M059J (cell line): Measurements from ENCODE around the gene NSMF. TPM values are rescaled to one million over a fixed set of nuclear protein-coding genes. Genes with fewer than 3 reads are reported as not detected.
A peak's percentile ranks its signal among the peaks of the same experiment; 100 is the strongest.

Experiments
- DNase-seq: peaks from one replicate; pipeline ENCODE4 v3.0.0-alpha.2; 2012; ENCODE audit warnings: low read depth
- total RNA-seq: library from RNA; depleted of rRNA; stranded (reverse); fragments of >200 nt; shearing (Covaris generic); gene quantifications from 2 replicates; pipeline ENCODE4 v1.2.3, GENCODE V29; 2014

NSMF gene
- total RNA-seq, 1 experiment from 2014 or later, result 24.0 TPM

DNA sequence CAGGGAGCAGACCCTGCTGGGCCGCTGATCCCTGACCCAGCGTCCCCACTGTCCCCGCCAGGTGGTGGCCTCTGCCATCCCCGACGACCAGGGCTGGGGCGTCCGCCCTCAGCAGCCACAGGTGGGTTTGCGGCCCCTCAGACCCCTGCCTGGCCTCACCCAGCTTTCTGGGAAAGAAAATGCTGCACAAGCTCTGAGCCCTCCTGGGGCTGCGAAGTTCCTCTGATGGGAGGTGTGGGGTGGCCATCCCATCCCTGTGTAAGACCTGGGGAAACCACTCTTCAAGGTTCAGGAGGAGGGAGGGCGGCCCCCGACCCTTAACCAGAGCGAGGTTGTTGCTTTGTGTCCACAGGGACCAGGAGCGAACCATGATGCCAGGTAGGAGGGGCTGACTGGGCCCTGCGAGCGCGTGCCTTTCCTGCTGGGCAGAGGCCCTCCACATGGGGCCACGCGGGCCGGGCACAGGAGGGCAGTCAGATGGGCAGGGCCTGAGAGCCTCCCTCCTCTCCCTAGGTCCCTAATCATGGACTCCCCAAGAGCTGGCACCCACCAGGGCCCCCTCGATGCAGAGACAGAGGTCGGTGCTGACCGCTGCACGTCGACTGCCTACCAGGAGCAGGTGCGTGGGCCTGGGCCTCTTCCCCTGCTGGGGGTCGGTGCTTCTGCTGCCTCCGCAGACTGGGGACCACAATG lies 28.3 kb downstream of the NSMF start:
- no peak for DNase-seq

GRCh38 chr9:137429974-137430722 lies 29.0 kb downstream of the NSMF start:
- no peak for DNase-seq

DNA sequence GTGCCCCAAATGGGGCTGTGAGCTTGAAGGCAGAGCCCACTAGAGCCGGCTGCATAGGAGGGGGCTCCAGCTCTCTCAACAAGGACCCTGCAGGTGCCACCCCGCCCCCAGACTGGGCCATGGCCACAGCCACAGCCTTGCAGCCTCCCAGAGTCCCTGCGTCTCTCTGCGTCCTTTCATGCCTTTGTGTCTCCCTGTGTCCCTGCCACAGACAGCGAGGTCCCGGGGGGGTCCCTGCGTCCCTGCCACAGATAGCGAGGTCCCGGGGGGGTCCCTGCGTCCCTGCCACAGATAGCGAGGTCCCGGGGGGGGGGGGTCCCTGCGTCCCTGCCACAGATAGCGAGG lies 29.6 kb downstream of the NSMF start:
- DNase-seq, result no peak

DNA sequence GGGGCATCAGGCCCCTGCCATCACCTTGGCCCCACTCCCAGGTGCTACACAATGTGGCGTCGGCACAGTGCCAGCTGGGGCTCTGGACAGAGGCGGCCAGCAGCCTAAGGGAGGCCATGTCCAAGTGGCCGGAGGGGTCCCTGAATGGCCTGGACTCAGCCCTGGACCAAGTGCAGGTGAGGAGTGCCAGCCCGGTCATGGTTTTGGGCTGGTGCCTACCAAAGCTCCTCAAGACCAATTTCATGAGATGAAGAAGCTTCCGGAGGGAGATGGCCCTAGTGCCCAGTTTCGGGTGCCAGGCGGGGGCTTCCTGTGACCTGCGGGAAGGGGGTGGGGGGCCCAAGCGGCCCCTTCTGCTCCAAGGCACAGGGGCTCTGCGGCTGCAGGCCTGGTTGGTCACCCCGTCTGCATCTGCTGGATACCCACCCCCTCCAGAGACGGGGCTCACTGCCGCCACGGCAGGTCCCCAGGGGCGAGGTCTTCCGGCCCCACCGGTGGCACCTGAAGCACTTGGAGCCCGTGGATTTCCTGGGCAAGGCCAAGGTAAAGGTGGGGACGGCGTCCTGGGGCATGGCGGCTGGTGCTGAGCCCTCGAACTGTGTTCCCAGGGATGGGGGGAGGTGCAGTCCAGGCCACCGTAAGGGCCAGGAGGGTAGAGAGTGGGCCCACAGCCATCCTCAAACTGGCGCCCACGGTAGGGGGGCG lies 30.1 kb downstream of the NSMF start:
- DNase-seq, result no peak

DNA sequence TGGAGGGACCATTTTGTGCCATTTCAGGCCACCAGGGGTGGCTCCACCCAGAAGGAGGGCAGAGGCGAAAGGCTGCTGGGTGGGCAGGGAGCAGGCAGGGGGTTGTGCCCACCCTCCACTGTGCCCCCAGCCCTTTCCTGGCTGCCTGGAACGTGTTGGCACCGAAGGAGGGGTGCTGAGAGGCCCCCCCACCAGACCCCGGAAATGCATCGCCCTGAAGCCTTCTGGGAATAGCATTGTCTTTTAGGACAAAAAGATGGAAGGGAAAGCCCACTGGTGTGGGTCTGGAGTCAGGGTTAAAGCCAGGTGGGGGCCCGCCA lies 30.9 kb downstream of the NSMF start:
- DNase-seq, result no peak

DNA sequence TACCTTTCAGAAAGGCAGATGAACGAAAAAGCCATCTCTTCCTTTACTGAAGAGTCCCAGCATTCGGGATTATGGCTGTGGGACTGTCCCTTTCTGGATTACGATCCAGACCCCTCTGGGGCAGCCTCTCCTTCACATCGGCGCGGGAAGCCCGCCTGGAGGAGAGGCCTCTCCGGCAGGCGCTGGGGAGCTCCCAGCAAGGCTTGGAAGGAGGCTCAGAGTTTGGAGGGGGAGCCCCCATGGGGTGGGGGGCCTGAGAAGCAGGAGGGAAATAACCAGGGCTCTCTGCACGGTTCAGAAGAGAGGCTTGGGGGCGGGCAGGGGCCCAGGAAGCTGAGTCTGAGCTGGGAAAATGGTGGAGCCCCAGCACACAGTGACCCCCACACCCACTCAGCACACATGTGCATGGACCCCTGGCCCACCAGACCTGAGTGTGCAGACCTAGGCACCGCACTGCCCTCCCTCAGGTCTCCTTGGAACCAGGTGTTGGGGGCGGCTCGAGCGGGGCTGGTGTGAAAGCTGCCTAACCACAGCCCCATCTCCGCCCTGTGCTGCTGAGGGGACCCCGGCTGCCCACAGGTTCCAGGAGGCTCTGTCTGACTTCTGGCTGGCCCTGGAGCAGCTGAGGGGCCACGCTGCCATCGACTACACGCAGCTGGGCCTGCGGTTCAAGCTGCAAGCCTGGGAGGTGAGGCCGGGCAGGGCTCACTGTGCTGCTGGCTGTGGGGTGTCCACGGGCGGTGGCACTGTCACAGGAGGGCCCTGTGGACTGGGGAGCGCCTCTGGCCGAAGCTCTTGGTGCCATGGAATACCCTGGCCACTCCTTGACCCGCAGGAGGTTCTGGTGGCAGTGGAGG lies 31.5 kb downstream of the NSMF start:
- DNase-seq, result no peak

DNA sequence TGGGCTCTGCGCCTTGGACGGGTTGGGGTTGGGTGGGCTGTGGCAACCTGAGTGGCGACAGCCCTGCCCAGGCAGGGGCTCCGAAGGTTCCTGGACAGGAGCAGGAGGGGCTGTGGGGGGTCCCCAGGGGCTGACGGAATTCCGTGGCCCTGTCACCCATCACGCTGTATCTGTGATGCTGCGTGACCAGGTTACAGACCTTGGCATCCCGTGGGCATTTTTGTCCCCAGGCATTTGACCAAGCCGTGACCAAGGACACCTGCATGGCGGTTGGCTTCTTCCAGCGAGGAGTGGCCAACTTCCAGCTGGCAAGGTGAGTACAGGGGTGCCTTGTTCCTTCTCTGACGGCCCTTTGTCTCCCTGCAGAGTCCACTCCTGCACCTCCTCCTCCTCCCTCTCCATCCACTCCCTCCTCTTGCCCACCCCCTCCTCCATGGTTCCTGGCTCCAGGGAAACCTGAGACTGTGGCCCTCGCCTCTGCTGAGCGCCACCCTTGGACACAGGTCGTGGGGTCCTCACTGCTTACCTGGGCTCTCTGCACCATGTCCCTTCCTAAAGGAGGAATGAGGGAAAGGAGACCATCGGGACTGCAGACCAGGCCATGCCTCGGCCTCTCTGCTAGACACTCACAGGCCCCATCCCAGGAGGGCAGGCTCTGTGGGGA lies 33.0 kb downstream of the NSMF start:
- DNase-seq, result no peak

- peak; percentile 31 for DNase-seq
Observed at GRCh38 chr9:137423514-137424291, 35.4 kb downstream of the NSMF start.

- peak; percentile 88 for DNase-seq
Observed at GRCh38 chr9:137422604-137423513, 36.3 kb downstream of the NSMF start, which contains the start of the genes EXD3 and NOXA1. EXD3 (minus strand) TSS chr9:137423162; CDS start chr9:137395357, 27,805 bp downstream. NOXA1 (plus strand) TSS chr9:137423393; CDS start chr9:137423530, 137 bp downstream.

DNA sequence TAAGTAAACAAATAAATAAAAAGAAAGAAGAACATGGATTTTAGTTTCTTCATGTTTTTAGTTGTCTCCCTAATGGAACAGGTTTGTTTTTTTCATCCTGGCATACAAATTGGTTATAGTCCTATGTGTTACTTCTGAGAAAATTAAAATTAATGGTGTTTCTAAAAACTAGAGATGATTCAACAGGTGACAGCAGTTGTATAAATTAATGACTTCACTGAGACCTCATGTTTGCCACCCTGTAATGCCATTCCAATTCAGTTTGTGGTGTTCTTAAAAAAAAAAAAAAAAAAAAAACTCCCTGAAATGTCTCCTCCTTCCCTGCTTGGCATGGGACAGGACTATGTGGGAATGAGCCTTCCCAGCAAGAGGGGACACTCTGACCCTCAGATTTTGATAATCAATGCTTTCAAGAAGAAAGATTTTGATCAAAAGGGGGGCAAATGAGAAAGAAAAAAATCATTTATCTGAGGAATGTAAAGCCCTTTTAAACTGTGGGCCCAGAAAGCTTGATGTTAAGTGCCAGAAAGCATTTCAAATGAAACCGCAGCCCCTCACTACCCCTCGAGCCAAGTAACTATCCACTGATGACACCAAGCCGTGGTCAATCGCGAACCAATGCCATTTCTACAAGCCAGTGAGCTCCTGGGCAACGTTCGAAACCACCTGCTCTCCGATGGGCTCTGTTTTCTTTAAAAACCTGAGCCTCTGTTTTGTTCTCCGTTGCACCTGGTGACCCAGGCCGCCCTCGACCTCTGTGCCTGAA lies 37.1 kb downstream of the NSMF start:
- no peak for DNase-seq

GRCh38 chr9:137417161-137418021 lies 41.7 kb downstream of the NSMF start:
- DNase-seq, result no peak

DNA sequence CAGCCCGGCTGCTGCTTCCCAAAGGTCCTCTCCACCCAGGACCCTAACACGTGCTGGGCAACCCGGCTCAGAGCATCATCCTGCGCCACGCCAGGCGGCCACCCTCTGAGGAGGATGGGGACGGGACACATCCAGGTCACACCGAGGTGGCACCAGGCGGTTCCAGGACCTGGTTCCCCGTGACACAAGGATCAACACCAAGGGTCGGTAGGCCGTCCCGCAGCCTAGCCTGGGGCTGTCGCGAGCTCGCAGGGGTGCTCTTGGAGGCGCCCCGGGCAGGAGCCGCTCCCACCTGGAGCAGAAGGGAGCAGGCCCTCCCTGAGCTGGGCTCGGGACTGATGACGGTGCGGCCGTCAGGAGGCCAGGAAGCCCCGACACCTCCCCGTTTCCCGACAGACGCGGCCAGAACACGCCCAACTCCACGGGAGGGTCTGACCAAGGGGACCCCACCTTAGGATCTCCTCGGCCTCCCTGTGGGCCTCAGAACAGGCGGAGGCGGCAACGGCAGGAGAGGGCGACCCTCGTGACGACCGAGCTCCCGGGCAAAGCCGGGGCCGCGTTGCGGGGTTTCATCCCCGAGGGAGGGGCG lies 42.5 kb downstream of the NSMF start:
- DNase-seq, result no peak

- no peak for DNase-seq
Observed at GRCh38 chr9:137416006-137416562, 43.0 kb downstream of the NSMF start.

GRCh38 chr9:137415451-137415850 lies 43.7 kb downstream of the NSMF start:
- no peak for DNase-seq

DNA sequence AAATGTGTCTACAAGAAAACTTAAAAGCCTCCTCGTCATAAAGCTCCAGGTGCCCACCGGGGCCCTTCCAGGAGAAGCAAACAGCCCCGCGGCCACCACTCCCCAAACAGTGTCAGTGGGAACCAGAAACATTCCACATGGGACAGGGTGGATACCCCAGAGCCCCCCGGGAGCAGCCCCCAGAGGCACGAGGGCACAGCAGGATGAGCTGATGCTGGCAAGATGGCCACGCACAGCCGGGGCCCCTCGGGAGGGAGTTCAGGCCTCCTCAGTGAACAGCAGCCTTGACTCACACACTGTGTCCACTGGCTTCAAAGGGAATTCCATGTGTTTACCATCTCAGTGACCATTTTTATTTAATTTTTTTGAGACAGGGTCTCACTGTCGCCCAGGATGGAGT lies 46.7 kb downstream of the NSMF start:
- DNase-seq, result peak; percentile 16

DNA sequence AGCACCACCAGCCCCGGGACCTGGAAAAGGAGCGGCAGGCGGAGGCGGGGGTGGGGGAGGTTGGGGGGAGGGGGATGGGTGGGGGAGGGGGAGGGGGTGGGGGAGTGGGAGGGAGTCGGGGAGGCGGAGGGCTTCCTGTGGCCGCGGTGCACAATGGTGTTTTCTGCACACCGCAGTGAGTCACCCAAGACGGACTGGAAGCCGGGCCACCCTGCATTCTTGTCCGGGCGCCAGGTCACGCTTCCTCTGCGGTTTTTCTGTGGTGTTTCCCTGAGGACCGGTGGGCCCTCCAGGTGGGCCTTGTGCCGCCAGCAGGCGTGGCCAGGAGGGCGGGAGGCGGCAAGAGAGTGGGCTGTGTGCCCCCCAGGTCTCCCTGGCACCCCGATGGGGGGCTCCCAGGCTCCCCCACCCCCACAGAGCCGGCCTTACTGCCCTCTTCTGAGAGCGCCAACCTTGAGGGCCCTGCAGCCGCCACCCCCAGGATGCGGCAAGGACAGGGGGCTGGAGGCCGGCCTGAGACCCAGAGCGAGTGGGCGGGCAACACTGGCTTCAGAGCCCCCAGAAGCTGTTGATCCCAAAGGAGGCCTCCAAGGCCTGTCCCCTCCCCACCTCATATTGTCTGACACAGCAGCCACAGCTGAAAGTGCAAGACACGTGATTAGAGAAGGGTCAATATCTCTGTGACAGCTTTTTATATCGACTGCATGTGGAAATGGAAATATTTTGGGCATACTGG lies 47.3 kb downstream of the NSMF start:
- peak; percentile 96 for DNase-seq
